Stimulated activated CD4-positive, alpha-beta T cell treated with anti-CD3 and anti-CD28 coated beads, Interleukin-2, amount 100 ng/mL, for 48 hours (primary cell): ENCODE results near the gene RPRD1B.
"Not testable (repeated sequence)": the region's sequence is repeated elsewhere in the genome, so short reads cannot be mapped to it uniquely, and the experiment has no call there.

Experiments used
- DNase-seq, 2 donors: peaks; one replicate each; pipeline ENCODE4 v3.0.0-alpha.2; 2020

The RPRD1B gene

DNA sequence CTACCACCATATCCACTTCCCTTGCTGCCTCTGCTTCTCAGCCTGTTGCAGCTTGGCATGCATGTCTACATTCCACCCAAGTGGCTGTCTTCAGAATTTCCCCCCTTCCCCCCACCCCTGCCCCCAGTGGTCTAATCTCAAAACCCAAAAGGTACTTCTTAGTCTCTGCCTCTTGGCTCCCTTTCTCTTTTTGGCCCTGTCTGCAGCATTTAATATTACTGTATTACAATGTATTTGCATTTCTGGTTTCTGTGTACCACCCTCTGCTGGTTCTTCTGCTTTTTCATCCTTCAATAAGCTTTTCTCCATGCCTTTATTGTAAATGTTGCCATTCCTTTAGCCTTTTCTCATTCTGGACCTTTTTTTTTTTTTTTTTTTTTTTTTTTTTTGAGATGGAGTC is 43.0 kb downstream of the RPRD1B start:
- DNase-seq: no peak

DNA sequence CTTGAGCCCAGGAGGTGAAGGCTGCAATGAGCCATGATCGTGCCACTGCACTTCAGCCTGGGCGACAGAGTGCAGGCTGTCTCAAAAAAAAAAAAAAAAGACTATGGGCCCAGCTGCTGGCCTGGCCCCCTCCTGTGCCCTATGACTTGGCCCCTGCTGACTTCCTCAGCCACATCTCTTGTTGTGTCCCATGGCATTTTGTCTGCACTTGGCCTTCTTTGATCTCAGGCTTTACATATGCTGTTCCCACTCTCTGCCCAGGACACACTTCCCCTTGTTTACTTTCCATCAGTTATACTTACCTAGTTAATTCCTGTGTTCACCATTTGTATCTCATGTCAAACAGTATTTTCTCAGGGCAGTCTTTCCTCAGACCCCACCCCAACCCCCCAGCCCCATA is 44.5 kb downstream of the RPRD1B start:
- DNase-seq: no peak

DNA sequence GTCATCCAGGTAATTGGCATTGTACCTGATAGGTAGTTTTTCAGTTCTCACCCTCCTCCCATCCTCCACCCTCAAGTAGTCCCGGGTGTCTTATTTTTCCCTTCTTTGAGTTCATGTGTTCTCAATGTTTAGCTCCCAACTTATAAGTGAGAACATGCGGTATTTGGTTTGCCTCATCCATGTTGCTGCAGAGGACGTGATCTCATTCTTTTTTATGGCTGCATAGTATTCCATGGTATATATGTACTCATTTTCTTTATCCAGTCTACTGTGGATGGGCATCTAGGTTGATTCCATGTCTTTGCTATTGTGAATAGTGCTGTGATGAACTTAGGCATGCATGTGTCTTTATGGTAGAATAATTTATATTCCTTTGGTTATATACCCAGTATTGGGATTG is 45.8 kb downstream of the RPRD1B start:
- no peak for DNase-seq

DNA sequence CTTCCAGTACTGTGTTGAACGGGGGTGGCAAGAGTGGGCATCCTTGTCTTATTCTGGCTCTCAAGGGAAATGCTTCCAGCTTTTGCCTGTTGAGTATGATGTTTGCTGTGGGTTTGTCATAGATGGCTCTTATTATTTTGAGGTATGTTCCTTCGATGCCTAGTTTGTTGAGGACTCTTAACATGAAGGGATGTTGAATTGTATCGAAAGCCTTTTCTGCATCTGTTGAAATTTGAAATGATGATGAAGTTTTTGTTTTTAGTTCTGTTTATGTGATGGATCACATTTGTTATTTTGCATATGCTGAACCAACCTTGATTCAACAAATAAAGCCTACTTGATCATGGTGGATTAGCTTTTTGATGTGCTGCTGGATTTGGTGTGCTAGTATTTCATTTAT is 48.0 kb downstream of the RPRD1B start:
- DNase-seq: no peak

DNA sequence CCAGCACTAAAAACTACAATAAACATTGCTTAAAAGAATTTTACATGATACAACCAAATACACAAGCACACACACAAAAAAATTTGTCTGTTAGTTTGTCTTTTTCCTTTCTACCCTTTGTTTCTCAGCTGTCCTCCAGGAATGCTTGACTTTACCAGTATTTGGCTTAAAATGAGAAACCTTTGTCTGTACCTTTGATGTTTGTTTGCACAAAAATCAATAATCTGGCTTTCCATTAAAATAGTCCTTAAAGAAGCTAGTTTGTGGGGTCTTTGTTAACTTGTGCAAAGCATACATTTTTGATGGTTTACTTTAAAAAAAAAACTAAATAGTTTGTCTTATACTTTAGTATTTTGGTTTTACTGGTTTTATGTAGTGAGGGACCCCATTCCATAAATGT is 49.3 kb downstream of the RPRD1B start:
- no peak for DNase-seq

DNA sequence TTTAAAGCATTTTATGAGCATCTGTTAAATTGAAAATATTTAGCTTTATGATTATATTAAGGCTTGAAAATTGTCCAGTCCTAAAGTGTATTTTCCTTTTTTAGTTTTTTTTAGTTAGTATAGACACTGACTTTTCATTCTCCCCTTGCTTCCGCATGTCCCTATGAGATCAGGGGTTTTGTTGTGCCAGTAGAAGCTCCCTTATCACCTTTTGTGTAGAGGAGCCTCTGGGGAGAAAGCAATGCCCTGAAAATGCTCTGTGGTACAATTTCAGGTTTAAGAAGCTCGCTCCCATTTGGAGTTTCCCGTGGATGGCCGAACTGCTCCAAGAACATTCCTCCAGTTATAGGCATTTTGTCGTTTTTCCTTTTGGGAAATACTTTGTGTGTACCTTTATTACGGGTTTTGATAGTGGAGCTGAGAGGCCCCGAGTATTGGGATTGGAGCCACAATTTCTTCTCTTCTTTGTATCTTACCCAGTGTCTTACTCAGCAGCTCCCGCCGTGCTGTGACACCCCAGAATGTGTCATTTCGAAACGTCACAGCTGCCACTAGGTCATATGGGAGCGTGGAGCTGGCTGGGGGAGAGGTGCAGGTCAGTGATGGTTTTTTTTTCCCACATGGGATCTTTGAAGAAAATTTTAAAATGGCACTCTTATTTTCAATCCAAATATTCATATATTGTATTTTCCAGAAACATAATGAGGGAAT is 49.9 kb downstream of the RPRD1B start:
- no peak for DNase-seq

DNA sequence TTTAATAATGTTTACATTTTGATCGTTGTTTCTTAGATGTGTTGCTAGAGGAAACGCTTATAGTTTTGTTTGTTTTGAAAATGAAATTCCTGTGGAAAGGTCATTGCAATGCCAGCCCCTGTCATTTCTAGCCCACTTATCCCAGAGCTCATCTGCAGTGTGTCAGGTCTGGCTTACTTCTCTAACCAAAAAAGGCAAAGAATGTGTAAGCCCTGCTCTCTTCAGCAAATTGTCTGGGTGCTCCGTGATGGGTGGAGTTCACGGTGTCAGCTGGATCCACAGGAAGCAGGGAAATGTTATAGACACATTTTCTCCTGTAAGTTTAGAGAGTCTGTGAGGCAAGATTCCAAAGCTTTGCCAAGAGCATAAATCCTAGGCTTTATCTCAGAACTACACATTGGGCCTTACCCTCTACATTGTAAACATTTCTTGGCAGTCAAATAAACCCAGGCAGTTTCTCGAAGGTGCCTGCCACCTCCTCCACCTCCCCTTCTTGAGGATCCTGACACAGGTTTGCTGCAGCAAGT is 50.9 kb downstream of the RPRD1B start:
- DNase-seq: no peak

DNA sequence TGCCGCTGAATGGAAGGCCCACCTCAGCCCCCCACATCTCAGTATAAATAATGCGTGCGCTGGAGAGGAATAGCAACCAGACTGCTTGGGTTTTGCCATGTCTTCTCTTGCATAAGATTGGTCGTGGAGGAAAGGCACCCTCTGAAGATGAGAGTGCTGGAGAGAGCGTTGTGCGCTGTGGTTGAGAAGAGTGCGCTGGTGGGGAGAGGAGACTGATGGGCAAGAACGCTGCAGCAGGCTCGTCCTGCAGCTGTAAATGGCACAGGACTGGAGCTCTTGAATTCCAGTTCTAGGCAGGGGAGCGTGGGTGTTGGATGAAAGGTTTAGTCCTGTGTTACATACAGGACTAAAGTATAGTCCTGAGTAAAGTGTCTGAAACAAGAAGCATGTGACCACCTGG is 51.5 kb downstream of the RPRD1B start:
- DNase-seq: no peak

DNA sequence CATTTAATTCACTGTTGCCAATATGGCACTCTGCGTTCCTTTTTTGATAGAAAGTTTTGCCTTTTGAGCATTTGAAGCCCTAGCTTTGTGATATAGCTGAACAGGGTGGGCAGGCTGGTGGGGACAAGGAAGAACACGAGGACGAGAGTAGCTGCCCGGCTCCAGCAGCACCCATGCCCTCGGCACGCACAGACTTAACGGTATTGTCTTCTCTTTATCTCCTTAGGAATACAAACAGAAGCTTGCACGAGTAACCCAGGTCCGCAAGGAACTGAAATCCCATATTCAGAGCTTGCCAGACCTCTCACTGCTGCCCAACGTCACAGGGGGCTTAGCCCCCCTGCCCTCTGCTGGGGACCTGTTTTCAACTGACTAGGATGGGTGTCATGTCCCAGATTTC is 56.0 kb downstream of the RPRD1B start:
- no peak for DNase-seq

DNA sequence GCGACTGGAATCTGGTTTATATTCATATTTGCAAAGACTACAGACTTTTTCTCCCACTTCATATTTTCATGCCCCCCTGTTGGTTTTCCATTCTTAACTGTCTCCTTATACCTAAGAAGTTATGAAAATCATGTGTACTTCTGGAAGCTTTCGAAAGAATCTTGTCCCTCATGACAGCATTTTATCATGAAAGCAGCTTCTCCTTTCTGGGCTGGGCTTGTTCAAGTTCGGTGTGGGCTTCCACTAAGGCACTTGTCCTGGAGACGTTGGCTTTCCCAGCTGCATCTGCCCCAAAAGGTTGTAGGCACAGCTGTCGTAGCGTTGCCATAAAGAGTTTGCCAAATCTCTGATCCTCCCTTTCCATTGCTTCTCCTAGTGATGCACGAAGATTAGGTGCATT is 56.5 kb downstream of the RPRD1B start:
- DNase-seq: no peak

DNA sequence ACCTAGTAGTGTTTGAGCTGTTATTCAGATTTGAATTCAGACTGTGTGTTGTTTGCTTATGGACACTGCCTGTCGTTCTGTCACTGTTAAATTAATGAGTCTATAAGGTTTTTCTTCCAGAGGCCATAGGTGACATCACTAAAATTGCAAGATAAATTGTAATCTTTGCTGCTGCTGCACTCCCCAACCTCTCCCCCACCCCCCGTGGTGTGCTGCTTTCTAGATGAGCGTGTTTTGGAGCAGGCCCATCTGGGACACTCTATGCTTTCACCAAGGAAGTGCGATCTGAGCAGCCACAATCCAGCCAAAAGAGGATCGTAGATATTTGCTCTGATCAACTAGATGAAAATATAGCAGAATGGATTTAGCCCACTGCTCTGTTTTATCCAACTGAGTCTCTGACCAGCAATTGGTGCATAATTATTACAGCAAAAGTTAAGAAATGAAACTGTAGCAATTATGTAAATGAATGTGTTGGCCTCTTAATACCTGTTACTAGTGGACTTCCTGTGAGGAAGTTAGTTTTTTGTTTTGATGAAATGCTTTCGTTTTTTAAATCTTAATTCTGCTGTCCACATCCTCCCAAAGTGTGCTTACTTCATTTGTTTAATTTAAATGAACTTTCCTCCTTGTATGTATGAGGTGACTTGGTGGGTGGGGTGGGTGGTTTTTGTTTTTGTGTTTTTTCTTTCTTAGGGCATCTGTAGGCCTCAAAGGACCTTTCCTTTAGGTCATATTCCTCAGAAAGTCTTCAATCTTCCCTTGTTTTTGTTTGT is 58.1 kb downstream of the RPRD1B start:
- DNase-seq: no peak

DNA sequence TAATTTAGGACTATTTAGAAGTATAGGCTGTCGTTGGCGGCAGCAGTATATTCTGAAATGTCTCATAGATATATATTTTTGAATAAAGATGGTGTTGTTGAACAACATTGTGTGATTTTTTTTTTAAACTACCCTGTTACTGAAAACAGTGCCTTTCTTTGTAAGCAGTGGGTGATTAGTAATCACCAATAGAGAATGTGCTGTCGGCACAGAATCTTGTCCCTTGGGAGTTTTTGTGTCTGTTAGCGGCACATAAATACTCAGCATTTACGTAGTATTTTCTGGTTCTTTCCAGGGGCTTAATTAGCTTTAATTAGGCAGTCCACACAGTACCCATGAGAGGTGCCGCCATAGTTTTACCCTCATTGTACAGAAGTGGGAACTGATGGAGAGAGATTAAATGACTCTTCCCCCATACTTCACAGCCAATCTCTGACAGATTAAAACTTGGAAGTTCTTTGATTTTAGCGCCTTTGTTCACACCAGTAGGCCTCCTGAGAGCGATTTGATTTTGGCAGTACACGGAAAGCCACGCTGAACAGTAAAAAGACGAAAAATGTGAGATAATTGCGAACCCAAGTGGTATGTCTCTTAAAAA is 58.8 kb downstream of the RPRD1B start:
- no peak for DNase-seq

DNA sequence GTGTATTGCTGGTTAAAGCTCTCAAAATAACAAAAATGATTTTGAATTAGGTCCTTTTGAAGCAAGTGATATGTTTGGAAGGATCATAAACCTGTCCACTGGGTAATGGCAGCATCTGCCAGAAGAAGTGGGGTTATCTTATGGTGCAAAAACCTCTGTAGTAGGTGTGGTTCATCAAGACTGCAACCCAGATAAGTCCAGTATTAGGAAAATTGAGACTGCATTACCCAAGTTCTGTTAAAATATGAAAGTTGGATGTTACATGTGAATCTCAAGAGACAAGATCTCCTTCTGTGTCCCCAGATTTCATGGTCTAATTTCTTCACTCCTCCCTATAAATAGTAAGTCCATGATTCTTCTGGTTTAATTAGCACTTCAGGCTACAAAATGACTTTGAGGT is 59.4 kb downstream of the RPRD1B start:
- no peak for DNase-seq

DNA sequence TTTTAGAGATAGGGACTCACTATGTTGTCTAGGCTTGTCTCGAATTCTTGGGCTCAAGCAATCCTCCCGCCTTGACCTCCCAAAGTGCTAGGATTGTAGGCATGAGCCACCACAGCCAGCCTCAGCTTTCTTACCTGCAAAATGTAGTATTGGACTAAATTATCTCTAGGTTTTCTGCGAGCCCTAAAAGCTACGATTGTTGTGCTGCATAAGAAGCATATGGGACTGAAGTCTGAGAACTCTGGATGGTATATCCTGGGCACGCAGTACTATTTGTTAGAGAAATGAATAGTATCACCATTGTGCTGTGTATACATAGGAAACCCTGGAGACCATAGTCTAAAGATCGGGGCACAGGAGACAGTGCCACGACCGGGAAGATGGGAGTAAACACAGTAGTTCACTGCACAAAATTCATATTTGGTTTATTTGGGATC is 60.1 kb downstream of the RPRD1B start:
- no peak for DNase-seq

DNA sequence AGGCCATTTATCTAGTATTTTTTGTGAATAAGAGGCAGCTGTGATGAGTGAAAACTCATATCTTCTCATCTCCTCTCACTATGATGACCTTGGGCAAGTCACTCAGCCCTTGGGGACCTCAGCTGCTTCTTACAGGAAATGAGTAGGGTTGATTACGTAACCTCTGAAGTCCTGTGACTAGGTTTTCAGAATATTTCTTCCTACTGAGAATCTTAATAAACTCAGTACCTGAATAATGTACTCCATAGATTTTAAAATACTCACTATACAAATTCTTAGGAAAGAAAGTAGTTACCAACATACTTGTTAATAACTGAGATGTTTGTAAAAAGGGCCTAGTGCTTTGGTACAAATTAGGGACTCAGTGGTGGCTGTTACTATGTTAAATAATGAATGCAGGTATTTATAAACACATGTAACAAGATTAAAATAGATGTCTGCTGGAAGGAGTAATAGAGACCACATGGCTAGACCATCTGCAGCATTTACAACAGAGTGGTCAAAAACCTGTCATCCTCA is 60.9 kb downstream of the RPRD1B start:
- no peak for DNase-seq

DNA sequence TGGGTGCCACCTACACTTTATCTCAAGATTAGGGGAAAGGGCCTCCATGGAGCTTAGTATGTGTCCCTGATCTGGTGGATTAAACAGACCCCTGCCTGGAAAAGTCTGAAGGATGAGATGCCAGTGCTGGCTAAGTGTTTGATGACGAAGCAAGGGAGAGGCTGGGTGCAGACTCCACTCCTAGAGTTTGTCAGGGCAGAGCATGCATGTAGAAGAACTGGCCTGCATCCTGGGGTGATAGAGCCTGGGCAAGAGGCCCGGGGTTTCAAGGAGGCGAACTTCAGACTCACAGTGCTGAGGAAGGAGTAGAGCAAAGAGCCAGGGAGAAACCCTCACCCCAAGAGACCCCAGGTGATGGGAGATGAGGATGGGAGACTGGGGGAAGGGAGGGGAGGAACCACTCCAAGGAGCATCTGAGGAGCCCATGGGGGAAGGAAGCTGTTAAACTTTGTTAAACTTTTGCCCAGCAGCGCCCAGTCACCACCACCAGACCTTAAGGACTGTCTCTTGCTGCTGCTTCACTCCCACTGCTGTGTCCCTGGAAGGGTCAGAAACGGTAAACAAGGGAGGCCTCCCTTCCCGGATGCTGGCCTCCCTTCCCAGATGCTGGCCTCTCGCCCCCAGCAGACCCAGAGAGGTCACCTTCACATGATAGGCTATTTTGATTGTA is 61.6 kb downstream of the RPRD1B start:
- no peak for DNase-seq

DNA sequence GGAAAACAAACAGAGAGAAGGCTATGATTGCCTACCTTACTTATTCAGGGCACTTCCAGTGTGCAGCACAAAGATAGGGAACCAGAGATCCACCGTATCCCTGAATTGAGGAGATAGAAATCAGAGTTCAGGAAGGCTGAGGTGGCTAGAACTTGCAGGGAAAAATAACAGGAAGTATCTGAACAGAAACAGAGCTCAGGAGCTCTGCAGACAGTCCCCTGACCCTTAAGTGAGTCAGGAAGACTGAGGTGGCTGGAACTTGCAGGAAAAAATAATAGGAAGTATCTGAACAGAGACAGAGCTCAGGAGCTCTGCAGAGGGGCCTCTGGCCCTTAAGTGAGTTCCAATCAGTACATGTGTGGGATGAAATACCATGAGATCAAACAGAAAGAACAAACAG is 65.4 kb downstream of the RPRD1B start:
- DNase-seq: no peak

DNA sequence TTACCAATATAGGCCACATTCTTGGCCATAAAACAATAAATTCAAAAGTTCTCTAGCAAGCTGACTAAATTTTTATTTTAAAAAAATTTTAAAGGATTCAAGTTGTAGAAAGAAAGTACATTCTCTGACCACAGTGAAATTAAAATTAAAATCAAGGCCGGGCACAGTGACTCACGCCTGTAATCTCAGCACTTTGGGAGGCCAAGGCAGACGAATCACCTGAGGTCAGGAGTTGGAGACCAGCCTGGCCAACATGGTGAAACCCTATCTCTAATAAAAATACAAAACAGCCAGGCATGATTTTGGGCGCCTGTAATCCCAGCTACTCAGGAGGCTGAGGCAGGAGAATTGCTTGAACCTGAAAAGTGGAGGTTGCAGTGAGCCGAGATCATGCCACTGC is 68.7 kb downstream of the RPRD1B start:
- DNase-seq: not testable (repeated sequence)

DNA sequence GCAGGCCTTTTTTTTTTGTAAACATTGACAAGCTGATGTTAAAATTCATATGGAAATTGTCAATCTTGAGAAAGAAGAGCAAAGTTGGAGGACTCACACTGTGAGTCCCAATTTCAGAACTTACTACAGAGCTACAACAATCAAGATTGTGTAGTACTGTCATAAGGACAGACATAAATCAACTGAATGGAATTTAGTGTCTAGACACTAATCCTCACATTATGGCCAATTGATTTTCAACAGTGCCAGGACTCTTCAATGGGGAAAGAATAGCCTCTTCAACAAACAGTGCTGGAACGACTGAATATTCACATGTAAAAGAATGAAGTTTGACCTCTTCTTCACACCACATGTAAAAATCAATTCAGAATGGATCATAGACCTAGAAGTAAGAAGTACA is 70.7 kb downstream of the RPRD1B start:
- no peak for DNase-seq

DNA sequence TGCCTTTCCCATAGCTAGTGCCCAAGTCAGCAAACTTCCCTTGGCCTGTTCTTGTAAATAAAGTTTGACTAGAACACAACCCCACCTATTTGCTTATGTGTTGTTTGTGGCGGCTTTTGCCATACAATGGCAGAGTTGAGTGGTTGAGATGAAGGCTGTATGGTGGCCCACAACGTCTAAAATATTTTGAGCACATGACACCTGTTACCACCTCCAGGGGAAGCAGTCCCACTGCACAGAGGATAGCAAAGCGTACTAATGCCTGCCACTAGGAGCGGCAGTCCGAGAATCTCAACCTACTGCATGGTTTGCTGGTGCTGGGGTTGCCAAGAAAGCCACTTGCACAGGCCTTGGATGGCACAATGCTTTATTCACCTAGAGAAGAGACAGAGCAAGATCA is 72.9 kb downstream of the RPRD1B start:
- no peak for DNase-seq

DNA sequence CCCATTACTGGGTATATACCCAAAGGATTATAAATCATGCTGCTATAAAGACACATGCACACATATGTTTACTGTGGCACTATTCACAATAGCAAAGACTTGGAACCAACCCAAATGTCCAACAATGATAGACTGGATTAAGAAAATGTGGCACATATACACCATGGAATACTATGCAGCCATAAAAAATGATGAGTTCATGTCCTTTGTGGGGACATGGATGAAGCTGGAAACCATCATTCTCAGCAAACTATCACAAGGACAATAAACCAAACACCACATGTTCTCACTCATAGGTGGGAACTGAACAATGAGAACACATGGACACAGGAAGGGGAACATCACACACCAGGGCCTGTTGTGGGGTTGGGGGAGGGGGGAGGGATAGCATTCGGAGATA is 73.8 kb downstream of the RPRD1B start:
- DNase-seq: not testable (repeated sequence)

DNA sequence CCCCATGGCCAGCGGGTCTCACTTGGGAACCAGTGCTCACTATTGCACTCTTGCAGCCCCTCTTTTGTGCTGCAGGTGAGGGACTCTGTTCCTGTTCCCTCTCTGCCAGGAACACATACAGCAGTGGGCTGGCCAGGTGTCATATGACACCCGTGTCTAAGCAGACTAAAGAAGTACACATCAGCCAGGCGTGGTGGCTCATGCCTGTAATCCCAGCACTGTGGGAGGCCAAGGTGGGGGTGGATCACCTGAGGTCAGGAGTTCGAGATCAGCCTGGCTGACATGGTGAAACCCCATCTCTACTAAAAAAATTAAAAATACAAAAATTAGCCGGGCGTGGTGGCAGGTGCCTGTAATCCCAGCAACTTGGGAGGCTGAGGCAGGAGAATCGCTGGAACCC is 74.4 kb downstream of the RPRD1B start:
- DNase-seq: not testable (repeated sequence)

DNA sequence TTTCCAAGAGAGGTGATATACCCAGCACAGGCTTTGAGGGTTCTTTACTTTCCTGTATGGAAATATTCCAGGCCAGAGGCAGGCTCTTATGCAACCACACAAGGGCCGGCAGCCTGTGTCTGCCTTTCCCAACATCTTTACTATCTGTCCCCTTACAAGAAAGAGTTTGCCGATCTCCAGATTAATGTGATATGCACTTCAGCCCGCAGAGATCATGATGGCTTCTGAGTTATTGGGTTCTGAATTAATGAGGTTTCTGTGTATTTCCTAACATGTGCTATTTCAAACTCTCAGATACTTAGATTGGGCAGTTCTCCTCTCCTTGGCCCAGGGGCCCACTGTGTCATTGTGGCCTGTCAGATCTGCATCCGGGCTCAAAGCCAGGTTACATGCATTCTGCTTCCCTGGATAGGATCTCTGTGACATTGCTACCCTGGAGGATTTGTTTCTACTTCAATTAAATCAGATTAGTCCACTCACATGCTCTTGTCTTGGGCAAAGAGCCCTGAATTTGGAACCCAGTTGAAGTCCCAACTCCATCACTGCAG is 75.0 kb downstream of the RPRD1B start:
- no peak for DNase-seq
